WTC11 (cell line): ENCODE measurements around the gene ZNF689. TPM values are rescaled to one million over a fixed set of nuclear protein-coding genes. Genes with fewer than 3 reads are reported as not detected.

Source experiments
- ATAC-seq: fragments of 200-7000 bp; cut with Tn5 transposase; 2 replicates; pipeline ENCODE4 v1.10.0; 2021; ENCODE audit warnings: mild to moderate bottlenecking, moderate library complexity
- CTCF ChIA-PET: fragments of 300-600 bp; sonication (Branson Sonifier 250); formaldehyde crosslinking; loops from one replicate; lab custom pipeline; 2021; ENCODE audit warnings: antibody characterized with exemption; lab: Charles Lee
- POLR2A ChIA-PET: fragments of 350-600 bp; sonication (Branson Sonifier 250); formaldehyde crosslinking; loops from one replicate; lab custom pipeline; 2021; ENCODE audit warnings: antibody characterized with exemption; lab: Charles Lee
- DNase-seq: peaks from one replicate; pipeline ENCODE4 v3.0.0; 2021; ENCODE audit warnings: low spot score
- H3K27ac Mint-ChIP-seq: 2 replicates; pipeline ENCODE4 v1.8.0; 2021; ENCODE audit warnings: mixed read lengths
- H3K27me3 Mint-ChIP-seq: 2 replicates; pipeline ENCODE4 v1.8.0; 2021; ENCODE audit warnings: low read depth, mild to moderate bottlenecking, moderate library complexity, mixed read lengths
- H3K36me3 Mint-ChIP-seq: 2 replicates; pipeline ENCODE4 v1.8.0; 2021; ENCODE audit warnings: mixed read lengths
- H3K4me1 Mint-ChIP-seq: 2 replicates; pipeline ENCODE4 v1.8.0; 2022; ENCODE audit warnings: mixed read lengths
- H3K4me3 Mint-ChIP-seq: 2 replicates; pipeline ENCODE4 v1.8.0; 2021; ENCODE audit warnings: mild to moderate bottlenecking, moderate library complexity, mixed read lengths
- H3K9me3 Mint-ChIP-seq: 2 replicates; pipeline ENCODE4 v1.8.0; 2021; ENCODE audit warnings: mixed read lengths
- CREB1 ChIP-seq: sonication (generic); formaldehyde crosslinking; IDR thresholded peaks from 2 replicates; pipeline ENCODE4 v1.8.0; 2023; ENCODE audit warnings: mild to moderate bottlenecking, missing genetic modification reagents
- CREM ChIP-seq: sonication (generic); formaldehyde crosslinking; IDR thresholded peaks from 2 replicates; pipeline ENCODE4 v1.8.1; 2022; ENCODE audit warnings: mild to moderate bottlenecking, missing genetic modification reagents, moderate library complexity
- ELF4 ChIP-seq: sonication (generic); formaldehyde crosslinking; IDR thresholded peaks from 2 replicates; pipeline ENCODE4 v1.8.1; 2022; ENCODE audit warnings: low read depth, mild to moderate bottlenecking, moderate library complexity, missing genetic modification reagents
- ESRRA ChIP-seq: sonication (generic); formaldehyde crosslinking; IDR thresholded peaks from 2 replicates; pipeline ENCODE4 v1.8.1; 2022; ENCODE audit warnings: mild to moderate bottlenecking, missing genetic modification reagents, borderline replicate concordance
- GTF2I ChIP-seq: fragments of 250-450 bp; sonication (Bioruptor Pico); conservative IDR thresholded peaks from 2 replicates; pipeline ENCODE4 v1.4.0; 2021; ENCODE audit warnings: mild to moderate bottlenecking
- JAZF1 ChIP-seq: fragments of 250-450 bp; sonication (Bioruptor Pico); IDR thresholded peaks from 2 replicates; pipeline ENCODE4 v1.9.0; 2021; ENCODE audit warnings: moderate library complexity, mild to moderate bottlenecking, inconsistent platforms
- RORB ChIP-seq: fragments of 250-450 bp; sonication (Bioruptor Pico); IDR thresholded peaks from 2 replicates; pipeline ENCODE4 v1.9.0; 2021; ENCODE audit warnings: mild to moderate bottlenecking
- ZNF232 ChIP-seq: sonication (generic); formaldehyde crosslinking; IDR thresholded peaks from 2 replicates; pipeline ENCODE4 v1.8.0; 2022; ENCODE audit warnings: mild to moderate bottlenecking, missing genetic modification reagents
- ZNF263 ChIP-seq: sonication (generic); formaldehyde crosslinking; IDR thresholded peaks from 2 replicates; pipeline ENCODE4 v1.8.1; 2022; ENCODE audit warnings: low read depth, mild to moderate bottlenecking, moderate library complexity, missing genetic modification reagents
- ZNF317 ChIP-seq: sonication (generic); formaldehyde crosslinking; IDR thresholded peaks from 2 replicates; pipeline ENCODE4 v1.8.1; 2023; ENCODE audit warnings: low read depth, mild to moderate bottlenecking, moderate library complexity, missing genetic modification reagents, borderline replicate concordance
- total RNA-seq: library from RNA; stranded (reverse); gene quantifications from 3 replicates; pipeline ENCODE4 v1.2.3, GENCODE V29; 2021
- TF ChIP-seq, protein P1 (sequence below): sonication (generic); formaldehyde crosslinking; IDR thresholded peaks from 2 replicates; pipeline ENCODE4 v1.8.0; 2023; ENCODE audit warnings: missing genetic modification reagents, mild to moderate bottlenecking, borderline replicate concordance
- TF ChIP-seq, protein P2 (sequence below): sonication (generic); formaldehyde crosslinking; IDR thresholded peaks from 2 replicates; pipeline ENCODE4 v1.8.1; 2023; ENCODE audit warnings: mild to moderate bottlenecking, missing genetic modification reagents
- TF ChIP-seq, protein P3 (sequence below): sonication (generic); formaldehyde crosslinking; conservative IDR thresholded peaks from 2 replicates; pipeline ENCODE4 v1.8.1; 2022; ENCODE audit warnings: mild to moderate bottlenecking, missing genetic modification reagents
- TF ChIP-seq, protein P4 (sequence below): sonication (generic); formaldehyde crosslinking; IDR thresholded peaks from 2 replicates; pipeline ENCODE4 v1.8.1; 2023; ENCODE audit warnings: mild to moderate bottlenecking, missing genetic modification reagents
- TF ChIP-seq, protein P5 (sequence below): sonication (generic); formaldehyde crosslinking; IDR thresholded peaks from 2 replicates; pipeline ENCODE4 v1.8.1; 2022; ENCODE audit warnings: missing genetic modification reagents, borderline replicate concordance
- TF ChIP-seq, protein P6 (sequence below): sonication (generic); formaldehyde crosslinking; IDR thresholded peaks from 2 replicates; pipeline ENCODE4 v1.8.0; 2023; ENCODE audit warnings: mild to moderate bottlenecking, missing genetic modification reagents
- TF ChIP-seq, protein P7 (sequence below): sonication (generic); formaldehyde crosslinking; IDR thresholded peaks from 2 replicates; pipeline ENCODE4 v1.8.1; 2023; ENCODE audit warnings: mild to moderate bottlenecking, missing genetic modification reagents, borderline replicate concordance
- TF ChIP-seq, protein P8 (sequence below): fragments of 200-600 bp; IDR thresholded peaks from 2 replicates; pipeline ENCODE4 v1.8.0; 2022; ENCODE audit warnings: antibody characterized with exemption

ZNF689 gene
- total RNA-seq, 1 experiment from 2014 or later: 13.2 TPM

DNA sequence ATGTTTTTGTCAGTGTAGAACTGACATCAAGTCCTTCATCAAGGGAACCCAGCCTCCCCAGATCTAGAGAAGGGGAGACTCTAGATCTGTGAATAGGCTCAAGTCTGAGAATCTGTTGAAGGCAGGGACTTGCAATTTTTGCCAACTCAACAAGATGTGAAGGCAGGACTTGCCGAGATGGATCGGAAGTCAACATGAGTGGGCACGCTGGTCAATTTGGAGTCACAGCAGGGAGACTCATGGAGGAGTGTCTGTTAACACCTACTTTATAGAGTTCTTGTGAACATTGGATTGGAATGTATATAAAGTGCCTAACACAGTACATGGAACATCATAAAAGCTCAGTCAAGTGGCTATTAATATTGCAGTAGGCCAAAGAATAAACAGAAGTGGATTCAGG, 10.0 kb downstream of the ZNF689 start (continued):
- TF ChIP-seq, protein P1, sequence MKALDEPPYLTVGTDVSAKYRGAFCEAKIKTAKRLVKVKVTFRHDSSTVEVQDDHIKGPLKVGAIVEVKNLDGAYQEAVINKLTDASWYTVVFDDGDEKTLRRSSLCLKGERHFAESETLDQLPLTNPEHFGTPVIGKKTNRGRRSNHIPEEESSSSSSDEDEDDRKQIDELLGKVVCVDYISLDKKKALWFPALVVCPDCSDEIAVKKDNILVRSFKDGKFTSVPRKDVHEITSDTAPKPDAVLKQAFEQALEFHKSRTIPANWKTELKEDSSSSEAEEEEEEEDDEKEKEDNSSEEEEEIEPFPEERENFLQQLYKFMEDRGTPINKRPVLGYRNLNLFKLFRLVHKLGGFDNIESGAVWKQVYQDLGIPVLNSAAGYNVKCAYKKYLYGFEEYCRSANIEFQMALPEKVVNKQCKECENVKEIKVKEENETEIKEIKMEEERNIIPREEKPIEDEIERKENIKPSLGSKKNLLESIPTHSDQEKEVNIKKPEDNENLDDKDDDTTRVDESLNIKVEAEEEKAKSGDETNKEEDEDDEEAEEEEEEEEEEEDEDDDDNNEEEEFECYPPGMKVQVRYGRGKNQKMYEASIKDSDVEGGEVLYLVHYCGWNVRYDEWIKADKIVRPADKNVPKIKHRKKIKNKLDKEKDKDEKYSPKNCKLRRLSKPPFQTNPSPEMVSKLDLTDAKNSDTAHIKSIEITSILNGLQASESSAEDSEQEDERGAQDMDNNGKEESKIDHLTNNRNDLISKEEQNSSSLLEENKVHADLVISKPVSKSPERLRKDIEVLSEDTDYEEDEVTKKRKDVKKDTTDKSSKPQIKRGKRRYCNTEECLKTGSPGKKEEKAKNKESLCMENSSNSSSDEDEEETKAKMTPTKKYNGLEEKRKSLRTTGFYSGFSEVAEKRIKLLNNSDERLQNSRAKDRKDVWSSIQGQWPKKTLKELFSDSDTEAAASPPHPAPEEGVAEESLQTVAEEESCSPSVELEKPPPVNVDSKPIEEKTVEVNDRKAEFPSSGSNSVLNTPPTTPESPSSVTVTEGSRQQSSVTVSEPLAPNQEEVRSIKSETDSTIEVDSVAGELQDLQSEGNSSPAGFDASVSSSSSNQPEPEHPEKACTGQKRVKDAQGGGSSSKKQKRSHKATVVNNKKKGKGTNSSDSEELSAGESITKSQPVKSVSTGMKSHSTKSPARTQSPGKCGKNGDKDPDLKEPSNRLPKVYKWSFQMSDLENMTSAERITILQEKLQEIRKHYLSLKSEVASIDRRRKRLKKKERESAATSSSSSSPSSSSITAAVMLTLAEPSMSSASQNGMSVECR (CRISPR knock-in tag): no peak
- TF ChIP-seq CREB1 (CRISPR knock-in tag) (no peak), JAZF1 (no peak), RORB (no peak), ZNF232 (no peak), ZNF317 (CRISPR knock-in tag) (no peak)
- TF ChIP-seq, protein P2, sequence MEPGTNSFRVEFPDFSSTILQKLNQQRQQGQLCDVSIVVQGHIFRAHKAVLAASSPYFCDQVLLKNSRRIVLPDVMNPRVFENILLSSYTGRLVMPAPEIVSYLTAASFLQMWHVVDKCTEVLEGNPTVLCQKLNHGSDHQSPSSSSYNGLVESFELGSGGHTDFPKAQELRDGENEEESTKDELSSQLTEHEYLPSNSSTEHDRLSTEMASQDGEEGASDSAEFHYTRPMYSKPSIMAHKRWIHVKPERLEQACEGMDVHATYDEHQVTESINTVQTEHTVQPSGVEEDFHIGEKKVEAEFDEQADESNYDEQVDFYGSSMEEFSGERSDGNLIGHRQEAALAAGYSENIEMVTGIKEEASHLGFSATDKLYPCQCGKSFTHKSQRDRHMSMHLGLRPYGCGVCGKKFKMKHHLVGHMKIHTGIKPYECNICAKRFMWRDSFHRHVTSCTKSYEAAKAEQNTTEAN (CRISPR knock-in tag): no peak
- TF ChIP-seq, protein P3, sequence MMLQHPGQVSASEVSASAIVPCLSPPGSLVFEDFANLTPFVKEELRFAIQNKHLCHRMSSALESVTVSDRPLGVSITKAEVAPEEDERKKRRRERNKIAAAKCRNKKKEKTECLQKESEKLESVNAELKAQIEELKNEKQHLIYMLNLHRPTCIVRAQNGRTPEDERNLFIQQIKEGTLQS (CRISPR knock-in tag): no peak
- TF ChIP-seq, protein P4, sequence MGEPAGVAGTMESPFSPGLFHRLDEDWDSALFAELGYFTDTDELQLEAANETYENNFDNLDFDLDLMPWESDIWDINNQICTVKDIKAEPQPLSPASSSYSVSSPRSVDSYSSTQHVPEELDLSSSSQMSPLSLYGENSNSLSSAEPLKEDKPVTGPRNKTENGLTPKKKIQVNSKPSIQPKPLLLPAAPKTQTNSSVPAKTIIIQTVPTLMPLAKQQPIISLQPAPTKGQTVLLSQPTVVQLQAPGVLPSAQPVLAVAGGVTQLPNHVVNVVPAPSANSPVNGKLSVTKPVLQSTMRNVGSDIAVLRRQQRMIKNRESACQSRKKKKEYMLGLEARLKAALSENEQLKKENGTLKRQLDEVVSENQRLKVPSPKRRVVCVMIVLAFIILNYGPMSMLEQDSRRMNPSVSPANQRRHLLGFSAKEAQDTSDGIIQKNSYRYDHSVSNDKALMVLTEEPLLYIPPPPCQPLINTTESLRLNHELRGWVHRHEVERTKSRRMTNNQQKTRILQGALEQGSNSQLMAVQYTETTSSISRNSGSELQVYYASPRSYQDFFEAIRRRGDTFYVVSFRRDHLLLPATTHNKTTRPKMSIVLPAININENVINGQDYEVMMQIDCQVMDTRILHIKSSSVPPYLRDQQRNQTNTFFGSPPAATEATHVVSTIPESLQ (CRISPR knock-in tag): no peak
- TF ChIP-seq, protein P5, sequence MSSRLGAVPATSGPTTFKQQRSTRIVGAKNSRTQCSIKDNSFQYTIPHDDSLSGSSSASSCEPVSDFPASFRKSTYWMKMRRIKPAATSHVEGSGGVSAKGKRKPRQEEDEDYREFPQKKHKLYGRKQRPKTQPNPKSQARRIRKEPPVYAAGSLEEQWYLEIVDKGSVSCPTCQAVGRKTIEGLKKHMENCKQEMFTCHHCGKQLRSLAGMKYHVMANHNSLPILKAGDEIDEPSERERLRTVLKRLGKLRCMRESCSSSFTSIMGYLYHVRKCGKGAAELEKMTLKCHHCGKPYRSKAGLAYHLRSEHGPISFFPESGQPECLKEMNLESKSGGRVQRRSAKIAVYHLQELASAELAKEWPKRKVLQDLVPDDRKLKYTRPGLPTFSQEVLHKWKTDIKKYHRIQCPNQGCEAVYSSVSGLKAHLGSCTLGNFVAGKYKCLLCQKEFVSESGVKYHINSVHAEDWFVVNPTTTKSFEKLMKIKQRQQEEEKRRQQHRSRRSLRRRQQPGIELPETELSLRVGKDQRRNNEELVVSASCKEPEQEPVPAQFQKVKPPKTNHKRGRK (CRISPR knock-in tag): no peak

DNA sequence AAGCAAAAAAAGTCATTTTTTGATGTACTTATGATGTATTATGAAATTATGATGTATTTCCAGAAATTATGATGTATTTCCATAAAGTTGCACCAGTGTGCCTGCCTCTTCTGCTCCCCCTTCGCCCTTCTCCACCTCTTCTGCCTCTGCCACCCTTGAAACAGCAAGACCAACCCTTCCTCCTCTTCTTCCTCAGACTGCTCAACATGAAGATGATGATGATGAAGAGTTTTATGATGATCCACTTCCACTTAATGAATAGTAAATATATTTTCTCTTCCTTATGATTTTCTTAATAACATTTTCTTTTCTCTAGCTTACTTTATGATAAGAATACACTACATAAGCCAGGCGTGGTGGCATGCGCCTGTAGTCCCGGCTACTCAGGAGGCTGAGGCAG, 17.3 kb downstream of the ZNF689 start:
- no peaks in the 10 kb centered on the region for H3K27me3 Mint-ChIP-seq
- peaks cover 10% of the 10 kb centered on the region for H3K36me3 Mint-ChIP-seq
- H3K9me3 Mint-ChIP-seq: peaks cover 6% of the 10 kb centered on the region
- DNase-seq (no peak), ATAC-seq (no peak)
- ChIA-PET POLR2A (interaction anchor here (0.6 kb wide), 1 partner anchor 102 kb away, joined by 4 read pairs; no protein-coding TSS in a partner anchor), CTCF (interaction anchor here (1.1 to 1.3 kb wide), 3 partner anchors 23 to 480 kb away, joined by 3 to 8 read pairs (median 5); partner anchors contain the start of gene DCTPP1)
- H3K4me1 Mint-ChIP-seq: no peaks in the 10 kb centered on the region
- no peak overlapping the region for H3K27ac Mint-ChIP-seq
- H3K4me3 Mint-ChIP-seq: no peak overlapping the region
- TF ChIP-seq, protein P6, sequence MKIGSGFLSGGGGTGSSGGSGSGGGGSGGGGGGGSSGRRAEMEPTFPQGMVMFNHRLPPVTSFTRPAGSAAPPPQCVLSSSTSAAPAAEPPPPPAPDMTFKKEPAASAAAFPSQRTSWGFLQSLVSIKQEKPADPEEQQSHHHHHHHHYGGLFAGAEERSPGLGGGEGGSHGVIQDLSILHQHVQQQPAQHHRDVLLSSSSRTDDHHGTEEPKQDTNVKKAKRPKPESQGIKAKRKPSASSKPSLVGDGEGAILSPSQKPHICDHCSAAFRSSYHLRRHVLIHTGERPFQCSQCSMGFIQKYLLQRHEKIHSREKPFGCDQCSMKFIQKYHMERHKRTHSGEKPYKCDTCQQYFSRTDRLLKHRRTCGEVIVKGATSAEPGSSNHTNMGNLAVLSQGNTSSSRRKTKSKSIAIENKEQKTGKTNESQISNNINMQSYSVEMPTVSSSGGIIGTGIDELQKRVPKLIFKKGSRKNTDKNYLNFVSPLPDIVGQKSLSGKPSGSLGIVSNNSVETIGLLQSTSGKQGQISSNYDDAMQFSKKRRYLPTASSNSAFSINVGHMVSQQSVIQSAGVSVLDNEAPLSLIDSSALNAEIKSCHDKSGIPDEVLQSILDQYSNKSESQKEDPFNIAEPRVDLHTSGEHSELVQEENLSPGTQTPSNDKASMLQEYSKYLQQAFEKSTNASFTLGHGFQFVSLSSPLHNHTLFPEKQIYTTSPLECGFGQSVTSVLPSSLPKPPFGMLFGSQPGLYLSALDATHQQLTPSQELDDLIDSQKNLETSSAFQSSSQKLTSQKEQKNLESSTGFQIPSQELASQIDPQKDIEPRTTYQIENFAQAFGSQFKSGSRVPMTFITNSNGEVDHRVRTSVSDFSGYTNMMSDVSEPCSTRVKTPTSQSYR (CRISPR knock-in tag): no peak
- TF ChIP-seq ELF4 (no peak), ESRRA (no peak), GTF2I (CRISPR knock-in tag) (no peak), CREM (CRISPR knock-in tag) (no peak), ZNF263 (CRISPR knock-in tag) (no peak)
- TF ChIP-seq, protein P7, sequence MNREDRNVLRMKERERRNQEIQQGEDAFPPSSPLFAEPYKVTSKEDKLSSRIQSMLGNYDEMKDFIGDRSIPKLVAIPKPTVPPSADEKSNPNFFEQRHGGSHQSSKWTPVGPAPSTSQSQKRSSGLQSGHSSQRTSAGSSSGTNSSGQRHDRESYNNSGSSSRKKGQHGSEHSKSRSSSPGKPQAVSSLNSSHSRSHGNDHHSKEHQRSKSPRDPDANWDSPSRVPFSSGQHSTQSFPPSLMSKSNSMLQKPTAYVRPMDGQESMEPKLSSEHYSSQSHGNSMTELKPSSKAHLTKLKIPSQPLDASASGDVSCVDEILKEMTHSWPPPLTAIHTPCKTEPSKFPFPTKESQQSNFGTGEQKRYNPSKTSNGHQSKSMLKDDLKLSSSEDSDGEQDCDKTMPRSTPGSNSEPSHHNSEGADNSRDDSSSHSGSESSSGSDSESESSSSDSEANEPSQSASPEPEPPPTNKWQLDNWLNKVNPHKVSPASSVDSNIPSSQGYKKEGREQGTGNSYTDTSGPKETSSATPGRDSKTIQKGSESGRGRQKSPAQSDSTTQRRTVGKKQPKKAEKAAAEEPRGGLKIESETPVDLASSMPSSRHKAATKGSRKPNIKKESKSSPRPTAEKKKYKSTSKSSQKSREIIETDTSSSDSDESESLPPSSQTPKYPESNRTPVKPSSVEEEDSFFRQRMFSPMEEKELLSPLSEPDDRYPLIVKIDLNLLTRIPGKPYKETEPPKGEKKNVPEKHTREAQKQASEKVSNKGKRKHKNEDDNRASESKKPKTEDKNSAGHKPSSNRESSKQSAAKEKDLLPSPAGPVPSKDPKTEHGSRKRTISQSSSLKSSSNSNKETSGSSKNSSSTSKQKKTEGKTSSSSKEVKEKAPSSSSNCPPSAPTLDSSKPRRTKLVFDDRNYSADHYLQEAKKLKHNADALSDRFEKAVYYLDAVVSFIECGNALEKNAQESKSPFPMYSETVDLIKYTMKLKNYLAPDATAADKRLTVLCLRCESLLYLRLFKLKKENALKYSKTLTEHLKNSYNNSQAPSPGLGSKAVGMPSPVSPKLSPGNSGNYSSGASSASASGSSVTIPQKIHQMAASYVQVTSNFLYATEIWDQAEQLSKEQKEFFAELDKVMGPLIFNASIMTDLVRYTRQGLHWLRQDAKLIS (CRISPR knock-in tag): no peak
- TF ChIP-seq, protein P8, sequence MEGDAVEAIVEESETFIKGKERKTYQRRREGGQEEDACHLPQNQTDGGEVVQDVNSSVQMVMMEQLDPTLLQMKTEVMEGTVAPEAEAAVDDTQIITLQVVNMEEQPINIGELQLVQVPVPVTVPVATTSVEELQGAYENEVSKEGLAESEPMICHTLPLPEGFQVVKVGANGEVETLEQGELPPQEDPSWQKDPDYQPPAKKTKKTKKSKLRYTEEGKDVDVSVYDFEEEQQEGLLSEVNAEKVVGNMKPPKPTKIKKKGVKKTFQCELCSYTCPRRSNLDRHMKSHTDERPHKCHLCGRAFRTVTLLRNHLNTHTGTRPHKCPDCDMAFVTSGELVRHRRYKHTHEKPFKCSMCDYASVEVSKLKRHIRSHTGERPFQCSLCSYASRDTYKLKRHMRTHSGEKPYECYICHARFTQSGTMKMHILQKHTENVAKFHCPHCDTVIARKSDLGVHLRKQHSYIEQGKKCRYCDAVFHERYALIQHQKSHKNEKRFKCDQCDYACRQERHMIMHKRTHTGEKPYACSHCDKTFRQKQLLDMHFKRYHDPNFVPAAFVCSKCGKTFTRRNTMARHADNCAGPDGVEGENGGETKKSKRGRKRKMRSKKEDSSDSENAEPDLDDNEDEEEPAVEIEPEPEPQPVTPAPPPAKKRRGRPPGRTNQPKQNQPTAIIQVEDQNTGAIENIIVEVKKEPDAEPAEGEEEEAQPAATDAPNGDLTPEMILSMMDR: no peak
